NCI-H1092 (cell line): Measurements from ENCODE around the gene C17orf114.
"Not testable (repeated sequence)": the region's sequence is repeated elsewhere in the genome, so short reads cannot be mapped to it uniquely, and the experiment has no call there.

Source experiments
- DNase-seq: peaks from one replicate; lab custom pipeline; 2025; lab: John Stamatoyannopoulos, UW

C17orf114 gene

DNA sequence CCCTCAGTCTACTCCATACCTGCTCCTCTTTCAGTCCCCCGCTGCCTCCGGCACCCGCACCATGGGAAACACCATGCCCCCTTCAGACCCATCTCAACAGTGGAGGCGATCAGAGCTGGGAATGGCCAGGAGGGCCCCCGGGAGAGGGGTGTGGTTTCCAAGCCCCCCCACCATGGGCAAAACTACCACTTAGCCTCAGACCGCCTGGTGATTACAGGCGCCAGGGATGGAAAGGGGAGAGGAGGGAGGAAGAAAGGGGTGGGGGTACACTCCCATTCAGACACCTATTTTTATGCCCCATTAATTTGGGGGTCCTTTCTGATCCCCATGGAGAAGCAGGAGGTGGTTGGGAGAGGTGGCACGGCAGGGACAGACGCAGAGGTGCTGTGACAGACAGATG, at the start of gene C17orf114:
C17orf114 (minus strand) TSS at position 101 of the 400 bp plus-strand sequence.
- no peak for DNase-seq

DNA sequence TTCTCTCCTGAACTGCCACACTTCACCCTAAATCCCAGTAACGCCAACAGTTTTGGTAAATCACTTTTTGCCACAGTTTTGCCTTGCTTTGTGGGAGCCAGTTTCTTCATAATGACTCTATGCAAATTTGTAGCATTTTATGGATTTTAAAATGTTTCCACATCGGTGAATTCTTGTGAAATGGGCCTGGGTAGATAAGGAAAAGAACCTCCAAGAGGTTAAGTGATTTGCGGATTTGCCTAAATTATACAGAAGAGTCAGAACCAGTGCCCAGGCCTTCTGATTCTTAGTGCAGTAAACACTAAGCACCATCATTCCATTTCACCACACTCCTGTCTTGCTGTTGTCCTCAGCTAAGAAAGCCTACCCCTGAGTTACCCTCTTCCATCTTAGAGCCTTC, 49.0 kb upstream of the C17orf114 start:
- DNase-seq = no peak

DNA sequence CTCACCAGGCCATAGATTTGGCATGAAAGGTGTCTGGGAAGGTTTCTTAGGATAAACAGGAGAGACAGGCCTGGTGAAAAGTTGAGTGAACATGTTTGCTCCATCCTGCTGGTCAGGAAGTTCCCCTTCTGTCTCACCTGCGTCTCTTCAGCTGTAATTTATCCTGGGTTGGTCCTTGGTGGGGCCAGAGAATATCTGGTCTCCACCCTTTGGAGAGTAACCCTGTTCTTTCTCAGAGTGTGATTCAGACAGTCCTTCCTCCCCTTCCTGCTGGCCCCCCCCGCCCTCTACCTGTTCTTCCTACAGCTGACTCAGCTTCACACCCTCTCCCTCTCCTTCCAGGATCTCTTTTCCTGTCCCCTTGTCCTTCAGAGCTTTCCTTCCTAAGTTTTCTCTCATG, 48.1 kb upstream of the C17orf114 start:
- no peak for DNase-seq

DNA sequence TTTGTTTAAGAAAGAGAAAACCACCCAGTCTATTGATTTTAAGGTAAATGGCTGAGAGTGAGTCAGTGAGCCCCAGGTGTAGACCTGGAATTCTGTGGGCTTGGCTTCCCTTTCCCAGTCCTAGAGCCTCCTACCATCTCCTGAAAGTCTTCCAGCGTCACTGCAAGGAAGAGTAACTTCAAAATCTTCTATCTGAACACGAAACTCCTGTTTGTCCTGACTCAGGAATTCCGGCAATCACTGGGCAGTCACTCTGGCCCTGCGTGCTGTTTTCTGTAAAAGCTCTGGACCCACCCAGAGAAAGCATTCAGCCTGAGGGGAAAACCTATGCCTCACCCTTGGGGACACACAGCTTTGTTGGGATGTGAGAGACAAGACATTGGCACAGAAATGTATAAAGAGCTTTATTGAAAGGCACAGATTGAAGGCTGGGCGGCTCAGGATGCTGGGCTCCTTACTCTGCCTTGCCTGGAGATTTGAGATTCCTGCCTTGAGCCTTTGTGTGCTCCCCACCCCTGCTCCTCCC, 46.9 kb upstream of the C17orf114 start:
- DNase-seq = no peak

DNA sequence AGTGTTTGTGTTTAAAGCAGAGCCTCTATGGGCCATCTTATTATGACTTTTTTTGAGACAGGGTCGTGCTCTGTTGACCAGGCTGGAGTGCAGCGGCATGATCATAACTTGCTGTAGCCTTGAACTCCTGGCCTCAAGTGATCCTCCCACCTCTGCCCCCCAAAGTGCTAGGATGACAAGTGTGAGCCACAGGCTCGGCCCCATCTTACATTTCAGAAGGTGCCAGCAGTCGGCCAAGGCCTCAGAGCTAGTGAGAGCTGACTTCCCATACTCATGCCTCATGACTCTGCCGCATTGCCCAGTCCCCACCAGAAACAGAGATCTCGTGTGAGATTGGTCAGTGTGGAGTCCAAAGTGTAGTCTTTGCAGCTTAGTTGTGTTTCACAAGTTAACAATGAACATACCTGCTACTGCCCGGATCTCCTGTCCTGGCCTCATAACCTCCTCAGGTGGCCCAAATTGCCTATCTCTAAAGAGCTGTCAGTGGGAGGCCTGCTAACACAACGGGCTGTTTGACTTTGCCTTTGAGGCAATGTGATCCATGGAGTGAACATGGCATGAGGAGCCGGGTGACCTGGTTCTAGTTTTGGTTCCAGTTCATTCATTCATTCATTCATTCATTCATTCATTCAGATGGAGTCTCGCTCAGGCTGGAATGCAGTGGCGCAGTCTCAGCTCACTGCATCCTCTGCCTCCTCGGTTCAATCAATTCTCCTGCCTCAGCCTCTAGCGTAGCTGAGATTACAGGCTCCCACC, 44.7 kb upstream of the C17orf114 start:
- no peak for DNase-seq

DNA sequence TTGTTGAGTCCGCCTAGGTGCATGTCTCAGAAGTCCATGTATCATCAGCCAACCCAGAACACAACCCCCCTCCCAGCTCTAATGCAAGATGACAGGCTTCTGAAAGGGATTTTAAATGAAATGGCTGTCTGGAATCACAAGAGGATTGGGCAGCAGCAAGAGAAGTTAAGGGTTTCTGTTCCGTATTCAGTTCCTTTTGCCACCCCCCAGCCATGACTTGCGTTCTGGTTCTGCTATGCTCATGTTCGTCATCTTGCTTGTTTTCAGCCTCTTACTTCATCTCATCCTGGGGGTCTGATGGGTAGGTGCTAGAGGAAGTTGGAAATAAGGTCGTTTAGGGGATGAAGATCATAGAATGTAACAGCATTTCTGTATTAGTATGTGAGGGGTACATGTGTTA, 43.0 kb upstream of the C17orf114 start:
- DNase-seq = no peak

DNA sequence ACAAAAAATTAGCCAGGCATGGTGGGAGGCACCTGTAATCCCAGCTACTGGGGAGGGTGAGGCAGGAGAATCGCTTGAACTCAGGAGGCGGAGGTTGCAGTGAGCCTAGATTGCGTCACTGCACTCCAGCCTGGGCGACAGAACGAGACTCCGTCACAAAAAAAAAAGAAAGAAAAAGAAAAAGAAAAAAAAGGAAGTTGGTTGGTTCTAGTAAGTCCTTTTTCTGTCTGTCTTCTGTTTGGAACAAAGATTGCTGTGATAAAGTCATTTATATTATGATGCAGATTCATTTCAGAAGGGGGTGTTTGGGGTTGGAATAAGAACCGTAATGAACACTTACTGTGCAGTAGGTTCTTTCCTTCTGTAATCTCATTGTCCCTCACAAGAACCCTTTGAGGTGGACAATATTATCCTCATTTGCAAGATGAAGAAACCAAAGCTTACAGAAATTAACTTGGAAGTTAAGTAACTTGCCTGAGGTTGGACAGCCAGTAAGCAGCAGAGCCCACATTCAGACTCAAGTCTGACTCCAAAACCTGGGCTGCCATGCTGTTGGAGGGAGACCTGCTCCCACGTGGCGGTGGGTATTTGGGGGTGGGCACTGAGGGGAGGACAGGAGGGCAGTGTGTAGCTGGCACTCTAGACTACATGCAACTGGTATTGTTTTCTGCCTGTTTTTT, 41.3 kb upstream of the C17orf114 start:
- DNase-seq = no peak

DNA sequence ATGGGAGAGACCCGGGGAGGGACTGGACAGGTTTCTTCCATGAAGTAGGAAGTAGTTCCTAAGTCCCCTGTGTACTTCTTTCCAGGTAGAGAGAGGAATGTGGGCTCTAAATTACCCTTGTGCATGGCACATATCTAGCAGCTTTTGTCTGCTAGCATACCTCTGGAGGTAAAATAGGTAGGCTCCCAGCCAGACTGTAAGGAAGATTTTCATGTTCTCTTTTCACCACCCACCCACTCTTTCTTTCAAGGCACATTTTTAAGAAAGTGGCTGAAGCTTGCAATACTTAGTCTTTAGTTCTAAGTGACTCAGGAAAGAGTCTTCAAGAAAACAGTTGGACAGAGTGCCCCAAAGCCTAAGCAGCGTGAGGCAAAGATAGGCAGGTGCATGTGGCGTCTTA, 40.2 kb upstream of the C17orf114 start:
- DNase-seq = no peak

DNA sequence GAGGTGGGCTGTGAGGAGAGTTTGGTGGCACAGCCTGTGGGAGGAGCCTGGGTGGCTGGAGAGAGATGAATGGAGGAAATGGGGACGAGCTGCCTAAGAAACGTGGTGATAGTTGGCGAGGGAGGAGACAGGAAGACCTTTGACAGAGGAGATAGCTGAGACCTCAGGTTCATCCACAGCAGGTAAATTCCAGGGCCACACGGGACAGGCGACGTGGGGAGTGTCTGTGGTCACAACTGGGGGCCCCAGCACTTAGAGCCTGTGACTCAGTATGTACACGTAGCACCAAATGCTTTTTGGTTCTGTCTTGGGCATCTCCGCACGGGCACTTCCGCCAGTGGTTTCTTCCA, 38.7 kb upstream of the C17orf114 start:
- no peak for DNase-seq

DNA sequence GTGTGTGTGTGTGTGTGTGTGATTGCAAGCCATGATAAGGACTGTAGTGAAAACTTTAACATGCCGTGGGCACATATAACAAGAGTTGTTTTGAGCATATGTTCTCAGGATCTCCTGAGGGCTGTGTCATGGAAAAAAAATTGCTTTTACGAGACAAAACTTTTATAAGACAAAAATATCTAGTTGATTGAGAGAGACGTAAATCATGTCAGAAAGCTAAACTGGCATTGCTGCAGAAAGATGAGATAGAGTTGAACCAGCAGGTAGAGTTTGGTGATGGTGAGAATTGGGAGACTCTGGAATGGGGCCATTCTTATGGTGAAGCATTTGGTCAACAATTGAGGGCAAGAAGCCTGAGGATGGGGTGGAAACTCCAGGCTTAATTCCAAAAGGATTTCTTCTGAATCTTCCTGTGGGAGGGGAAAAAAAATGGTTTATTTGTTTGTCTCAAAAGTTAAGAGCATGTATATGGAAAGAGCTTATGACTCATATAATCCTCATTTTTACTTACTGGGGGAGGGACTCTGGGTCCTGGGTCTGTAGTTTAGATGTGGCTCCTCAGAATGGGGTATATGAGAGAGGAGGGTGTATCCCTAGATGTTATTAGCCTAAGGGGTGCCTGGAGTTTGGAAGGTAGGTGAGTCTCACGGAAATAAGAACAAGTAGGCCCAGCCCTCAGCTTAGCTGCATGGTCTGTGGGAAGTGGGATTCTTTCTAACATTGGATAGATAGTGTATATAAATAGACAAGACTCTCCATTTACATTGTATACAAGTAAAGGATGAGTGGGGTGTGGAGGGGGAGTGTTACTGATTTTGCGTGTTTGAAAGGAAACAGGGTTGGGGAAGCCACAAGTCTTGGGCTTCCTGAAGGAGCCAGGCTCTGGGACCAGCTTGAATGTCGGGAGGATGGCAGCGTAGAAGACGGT, 38.1 kb upstream of the C17orf114 start:
- DNase-seq = no peak

DNA sequence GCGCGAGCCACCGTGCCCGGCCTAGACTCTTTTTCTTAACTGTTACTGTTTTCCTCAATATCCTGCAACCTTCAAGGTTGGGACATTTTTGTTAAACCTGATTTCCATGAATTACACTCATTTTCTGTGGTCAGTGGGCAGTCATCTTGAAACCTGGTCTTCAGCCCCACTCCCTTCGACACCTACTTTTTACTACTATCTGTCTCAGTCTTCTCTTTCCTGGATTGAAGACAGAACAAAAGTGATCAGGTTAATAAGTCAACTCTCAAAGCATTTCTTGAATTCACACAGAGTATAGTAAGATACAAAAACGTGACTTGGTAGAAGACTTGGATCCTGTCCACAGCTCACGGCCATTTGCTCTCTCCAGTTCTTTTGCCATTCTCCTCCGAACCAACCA, 37.1 kb upstream of the C17orf114 start:
- DNase-seq = no peak

DNA sequence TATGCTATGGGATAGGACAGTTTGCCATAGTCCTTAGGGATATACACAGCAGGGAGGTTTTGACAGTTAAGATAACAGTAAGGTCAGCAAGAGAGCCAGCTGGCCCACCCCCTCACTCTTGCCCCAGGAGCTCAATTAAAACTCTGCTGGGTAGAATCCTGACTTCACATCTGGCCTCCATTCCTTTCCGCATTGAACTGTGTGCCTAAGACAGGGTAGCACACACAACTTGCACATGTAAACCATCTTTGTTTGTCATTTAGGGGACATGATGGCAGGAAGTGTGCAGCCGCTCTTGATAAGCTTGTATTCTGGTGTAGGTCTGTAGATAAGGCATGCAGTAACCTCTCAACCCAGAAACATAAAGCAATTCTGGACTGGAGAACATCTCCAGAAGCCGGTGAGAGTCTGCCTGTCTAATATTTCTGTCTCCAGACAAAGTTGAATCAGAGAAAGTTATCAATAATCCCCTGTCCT, 36.2 kb upstream of the C17orf114 start:
- DNase-seq = no peak

DNA sequence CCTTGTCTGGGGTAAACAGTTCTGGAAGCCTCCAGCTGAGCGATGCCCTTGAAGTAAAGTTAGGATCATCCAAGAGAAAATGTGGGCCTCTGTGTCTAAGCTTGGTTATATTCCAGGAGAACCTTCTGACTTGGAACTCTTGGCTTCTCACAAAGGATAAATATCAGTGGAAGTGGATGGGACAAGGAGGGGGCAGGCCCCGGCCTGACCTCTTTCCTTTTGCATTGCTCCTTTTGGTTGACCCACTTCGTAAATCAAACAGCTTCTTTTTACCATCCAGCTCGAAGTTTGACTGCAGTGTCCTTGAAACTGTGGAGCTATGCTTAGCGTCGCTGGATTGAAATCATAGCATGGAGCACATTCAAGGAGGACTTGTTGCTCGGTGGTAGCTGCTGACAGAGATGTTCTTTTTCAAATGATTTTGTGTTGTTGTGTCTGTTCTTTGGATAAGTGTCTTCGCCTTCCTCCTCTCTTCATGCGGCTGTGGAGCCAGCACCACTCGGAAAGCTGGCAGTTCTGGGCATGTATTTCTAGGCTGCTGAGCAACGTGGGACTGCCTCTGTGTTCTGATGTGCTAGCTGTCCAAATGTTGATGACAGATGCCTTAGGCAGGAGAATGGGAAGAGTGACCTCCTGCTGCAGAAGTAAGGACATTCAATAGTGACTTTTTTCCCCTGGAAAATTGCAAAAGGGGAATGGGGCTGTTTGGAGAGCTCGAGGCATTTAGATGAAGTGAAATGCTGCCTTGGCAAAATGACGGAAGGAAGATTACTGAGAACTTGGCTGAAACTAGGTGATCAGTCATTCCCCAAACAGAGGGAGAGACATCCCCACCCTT, 35.6 kb upstream of the C17orf114 start:
- DNase-seq = no peak

DNA sequence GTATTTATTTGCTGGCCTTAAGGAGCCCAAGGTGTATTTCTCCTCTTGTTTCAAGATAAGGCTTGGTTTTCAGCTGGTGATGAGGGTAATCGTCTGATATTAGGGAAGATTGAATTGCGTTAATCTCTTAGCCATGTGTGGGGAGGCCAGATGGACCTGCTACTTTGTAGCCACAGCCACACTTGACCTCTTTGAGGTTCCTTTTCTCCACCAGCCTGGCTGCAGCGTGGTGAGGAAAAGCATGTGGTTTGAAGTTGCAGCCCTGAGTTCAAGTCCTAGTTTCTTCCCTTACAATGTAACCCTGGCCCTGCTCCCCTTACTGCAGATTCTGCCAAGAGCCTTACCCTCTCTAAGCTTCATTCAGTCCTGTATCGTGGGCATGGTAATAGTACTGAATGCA, 34.1 kb upstream of the C17orf114 start:
- no peak for DNase-seq

DNA sequence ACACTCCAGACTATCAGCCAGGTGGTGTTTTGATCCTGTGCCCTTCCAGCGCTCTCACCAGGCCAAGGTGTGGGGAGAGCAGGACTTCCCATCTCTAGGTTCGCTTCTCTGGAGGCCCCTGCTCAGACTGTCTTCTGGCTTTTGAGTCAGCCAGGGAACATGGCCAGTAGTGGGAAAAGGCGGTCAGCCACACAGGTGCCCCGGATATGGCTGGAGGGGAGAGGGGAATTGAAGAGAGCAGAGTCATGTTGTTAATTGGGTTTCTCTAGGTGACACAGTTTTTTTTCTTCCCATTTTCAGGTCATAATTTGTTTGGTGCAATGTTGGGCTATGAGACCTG, 32.5 kb upstream of the C17orf114 start:
- DNase-seq = no peak

DNA sequence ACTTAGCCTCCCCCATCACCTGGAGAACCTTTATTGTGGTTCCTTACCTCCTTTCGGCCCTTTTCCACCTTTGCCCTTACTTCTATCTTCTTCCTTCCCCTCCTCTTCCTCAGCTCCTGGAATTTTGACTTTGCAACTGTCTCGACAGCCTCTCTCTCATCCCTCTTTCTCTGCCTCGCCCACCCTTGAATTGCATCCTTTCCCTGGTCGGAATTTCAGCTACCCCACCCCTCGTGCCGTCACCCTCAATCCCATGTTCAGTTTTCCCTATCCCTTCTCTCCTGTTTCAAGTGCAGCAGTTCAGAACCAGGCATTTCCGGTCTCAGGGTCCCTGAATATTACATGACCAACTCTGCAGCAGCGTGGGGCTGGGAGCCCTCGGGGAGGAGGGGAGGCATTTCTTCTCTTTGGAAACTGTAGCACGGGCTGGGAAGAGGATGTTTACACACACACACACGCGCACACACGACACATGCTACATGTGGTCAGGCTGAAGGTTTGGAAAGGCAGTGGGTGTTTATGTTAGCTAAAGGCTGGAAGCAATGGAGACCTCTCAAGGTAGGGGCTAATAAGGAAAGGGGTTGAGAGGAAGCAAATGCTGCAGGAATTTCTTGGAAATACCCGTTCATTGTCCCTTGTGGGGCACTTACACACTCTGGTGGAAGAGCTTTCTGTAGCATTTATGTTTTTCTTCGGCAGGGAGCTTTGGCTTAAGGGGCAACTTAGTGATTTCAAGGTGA, 32.0 kb upstream of the C17orf114 start:
- DNase-seq = no peak

DNA sequence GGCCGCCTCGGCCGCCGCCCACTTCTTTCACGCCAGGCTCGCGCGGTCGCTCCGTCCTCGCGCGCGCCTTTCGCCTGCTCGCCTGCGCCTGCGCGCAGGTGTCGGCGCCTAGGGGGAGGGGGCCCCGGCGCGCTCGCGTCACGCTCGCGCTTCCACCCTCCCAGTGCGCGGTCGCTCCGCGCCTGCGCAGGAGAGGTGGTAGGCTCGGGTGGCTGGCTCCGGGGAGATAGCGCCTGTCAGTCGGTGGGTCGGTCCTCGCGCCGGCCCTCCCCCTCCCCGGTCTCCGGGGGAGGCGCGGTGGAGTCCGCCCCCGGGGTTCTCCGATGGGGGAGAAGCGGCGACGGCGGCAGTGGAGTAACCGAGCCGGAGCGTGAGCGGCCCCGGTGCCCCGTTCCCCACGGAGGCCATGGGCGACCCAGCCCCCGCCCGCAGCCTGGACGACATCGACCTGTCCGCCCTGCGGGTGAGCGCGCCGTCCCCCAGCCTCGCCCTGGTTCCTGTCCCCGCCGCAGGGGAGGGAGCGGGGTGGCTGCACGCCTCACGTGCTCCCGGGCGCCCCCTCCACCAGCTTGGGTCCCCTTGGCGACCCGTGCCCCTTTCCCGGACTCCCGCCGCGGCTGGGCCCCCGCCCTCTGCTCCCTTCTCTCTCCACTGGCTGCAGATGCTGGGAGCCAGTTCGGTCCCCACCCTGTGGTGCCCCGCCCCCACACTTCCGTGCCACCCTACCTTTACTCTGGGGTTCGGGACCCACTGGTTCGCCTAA, 31.2 kb upstream of the C17orf114 start, which contains the start of gene MINK1:
MINK1 (plus strand) TSS at position 163 of the 763 bp plus-strand sequence; CDS start at position 407, 244 bp downstream.
- DNase-seq = peak; percentile 77

DNA sequence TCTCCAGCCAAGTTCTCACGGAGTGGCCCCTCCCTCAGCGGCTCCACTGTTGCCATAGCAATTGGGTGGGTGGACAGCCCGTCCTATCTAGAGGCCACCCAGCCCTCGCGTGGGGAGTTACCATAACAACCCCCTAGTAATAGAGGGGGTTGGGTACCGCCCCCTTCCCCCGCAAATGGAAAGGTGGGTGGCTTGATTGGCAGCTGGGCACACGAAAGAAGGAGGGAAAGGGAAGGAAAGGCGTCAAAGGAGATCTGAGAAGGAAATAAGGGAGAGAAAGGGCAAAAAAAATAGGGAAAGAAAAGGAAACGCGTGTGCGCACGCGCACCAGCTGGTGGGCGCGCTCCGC, 30.7 kb upstream of the C17orf114 start:
- not testable (repeated sequence) for DNase-seq

DNA sequence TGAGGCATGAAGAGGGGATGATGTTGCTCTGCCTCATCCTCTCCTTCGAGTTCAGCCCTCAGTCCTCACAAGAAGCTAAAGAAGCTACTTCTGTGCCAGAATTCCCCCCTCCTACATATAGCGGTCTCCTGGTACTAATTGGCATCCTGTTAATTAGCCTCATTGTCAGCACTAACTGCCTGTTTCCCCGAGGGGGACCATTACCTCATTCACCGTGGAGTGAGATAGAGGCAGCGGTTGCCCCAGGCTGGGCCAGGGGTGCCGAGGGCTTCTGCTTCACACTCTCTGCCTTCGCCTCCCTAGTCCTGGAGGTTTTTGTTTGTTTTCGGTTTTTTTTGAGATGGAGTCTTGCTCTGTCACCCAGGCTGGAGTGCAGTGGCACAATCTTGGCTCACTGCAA, 25.3 kb upstream of the C17orf114 start:
- no peak for DNase-seq
